Inflammatory macrophage treated with lipopolysaccharide for 1 hour (primary cell): ENCODE results near the gene ADAM23.

Experiments
- DNase-seq, 2 donors: peaks; one replicate each; pipeline ENCODE4 v3.0.0-alpha.2; 2020 to 2022

Gene ADAM23

GRCh38 chr2:206512999-206513398, 69.7 kb downstream of the ADAM23 start:
- no peak for DNase-seq

- DNase-seq: no peak
Observed at GRCh38 chr2:206515580-206515979, 72.2 kb downstream of the ADAM23 start.

- DNase-seq: no peak
Observed at GRCh38 chr2:206518997-206519396, 75.7 kb downstream of the ADAM23 start.

DNA sequence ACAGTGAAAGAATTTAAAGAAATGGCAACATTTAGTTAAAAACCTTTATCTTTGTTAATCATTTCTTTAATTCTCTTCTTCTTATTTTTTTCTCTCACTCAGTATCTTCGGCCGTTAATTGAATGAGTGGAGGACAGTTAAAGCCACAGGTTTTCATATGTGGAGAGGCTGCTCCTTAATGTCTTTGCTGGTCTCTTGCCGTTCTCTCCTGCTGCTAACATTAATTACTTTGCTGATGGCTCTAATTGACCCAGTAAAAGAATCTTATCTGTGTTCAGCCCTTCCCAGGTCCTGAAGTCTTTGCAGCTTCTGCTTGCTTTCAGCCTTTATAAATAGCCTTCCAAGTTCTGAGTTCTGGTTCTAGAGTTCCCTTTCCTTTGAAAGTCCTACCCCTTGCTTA, 77.1 kb downstream of the ADAM23 start:
- no peak for DNase-seq

DNA sequence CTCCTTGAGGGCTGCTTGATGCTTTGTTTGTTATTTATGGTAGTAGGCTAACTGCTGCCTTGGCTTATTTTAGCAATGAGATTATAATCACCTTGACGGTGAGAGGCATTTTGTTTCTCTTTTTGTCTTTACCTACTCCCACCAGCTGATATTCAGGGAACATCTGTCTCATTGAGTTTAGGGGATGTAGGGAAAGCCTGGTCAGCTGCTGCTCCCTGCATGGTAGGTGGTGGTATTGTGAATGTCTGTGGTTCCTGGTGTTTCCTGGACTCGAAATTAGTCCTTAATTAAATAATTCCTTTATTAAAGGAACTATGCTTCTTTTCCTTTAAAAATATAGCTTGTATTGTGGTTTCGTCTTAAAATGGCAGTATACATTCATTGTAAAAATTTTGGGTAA, 77.8 kb downstream of the ADAM23 start:
- no peak for DNase-seq

- DNase-seq: no peak
Observed at GRCh38 chr2:206521612-206522011, 78.3 kb downstream of the ADAM23 start.

DNA sequence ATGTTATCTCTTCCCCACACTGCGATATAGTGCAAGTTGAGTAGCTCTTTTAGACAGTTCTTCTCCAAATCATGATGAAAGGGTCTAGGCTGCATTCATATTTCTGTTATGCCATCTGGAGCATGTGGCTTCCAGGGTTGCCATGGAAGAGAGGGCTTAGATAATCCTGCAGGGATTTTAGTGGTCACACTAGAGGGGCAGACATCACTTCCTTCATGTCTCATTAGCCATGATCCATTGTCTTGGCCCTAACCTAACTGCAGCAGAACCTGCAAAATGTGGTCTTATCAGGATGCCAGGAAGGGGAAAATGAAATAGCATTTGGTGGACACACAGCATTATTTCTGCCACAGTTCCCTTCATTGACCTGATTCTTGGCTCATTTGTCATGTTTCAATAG, 83.1 kb downstream of the ADAM23 start:
- no peak for DNase-seq

DNA sequence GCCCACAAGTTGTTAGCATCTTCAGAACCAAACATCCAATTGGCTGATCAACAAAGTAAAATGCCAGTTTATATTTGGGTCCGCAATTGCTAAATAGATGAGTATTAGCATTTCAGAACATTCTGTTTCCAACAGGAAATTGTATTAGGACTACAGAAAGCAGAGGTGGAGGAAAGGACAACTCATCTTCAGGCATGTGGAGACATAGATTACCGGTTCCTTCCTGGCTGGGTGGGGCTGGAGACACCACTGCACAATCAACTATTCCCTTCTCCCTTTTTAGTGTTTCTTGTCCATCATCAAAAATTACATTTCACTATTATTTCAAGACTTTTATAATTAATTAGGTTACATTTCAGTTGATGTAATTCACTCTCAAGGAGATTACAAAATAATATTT, 83.8 kb downstream of the ADAM23 start:
- no peak for DNase-seq

DNA sequence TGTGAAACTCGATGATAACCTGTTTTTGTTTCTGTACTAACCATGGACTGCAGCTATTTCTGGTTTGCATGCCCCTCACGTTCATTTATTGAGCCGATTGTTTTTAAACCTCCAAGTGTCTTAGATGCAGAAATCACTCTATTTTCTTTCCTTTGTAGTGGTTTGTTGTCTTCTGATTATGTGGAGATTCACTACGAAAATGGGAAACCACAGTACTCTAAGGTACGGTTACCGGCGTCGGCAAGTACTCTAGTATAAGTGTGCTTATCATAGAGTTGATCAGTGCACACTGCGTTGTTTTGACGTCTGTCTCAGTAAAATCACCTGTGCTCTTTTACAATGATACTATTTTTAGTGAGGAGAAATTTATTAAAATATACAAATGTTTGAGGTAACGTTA, 87.4 kb downstream of the ADAM23 start:
- no peak for DNase-seq

DNA sequence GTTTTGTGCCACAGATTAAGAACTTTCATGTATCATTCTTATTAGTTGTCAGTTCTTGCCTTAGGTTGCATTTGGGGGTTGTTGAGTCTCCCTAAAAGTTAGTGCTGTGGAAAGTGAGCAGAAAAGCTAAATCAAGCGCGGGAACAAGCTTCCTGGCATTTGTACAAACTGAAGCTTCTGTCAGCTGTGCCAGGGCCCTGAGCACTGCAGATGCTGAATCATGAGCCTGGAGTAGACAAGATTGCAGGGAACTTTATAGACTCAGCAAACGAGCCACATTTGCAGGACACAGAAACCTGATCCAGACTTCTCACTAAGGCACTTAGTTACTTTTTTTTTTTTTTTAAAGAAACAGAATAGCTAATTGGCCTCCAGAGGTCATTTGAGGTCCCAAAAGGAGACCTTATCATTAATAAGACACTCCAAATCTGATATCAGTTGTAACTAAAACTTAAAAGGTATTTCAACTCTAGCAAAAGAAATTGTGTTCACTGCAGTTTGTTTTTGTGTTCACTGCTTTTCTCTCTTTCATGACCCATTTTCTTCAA, 88.7 kb downstream of the ADAM23 start:
- no peak for DNase-seq

DNA sequence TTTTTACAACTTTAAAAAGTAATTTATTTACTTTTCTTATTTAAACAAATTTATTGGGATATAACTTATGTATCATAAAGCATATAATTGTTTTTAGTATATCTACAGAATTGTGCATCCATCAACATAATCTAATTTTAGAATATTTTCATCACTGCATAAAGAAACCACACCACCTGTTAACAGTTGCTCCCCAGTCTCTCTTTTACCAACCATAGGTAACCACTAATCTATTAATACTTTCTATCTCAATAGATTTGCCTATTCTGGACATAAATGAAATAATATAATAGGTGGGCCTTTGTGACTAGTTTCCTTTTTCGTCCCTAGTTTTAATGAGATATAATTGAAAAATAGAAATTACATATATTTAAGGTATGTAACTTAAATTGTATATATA, 90.6 kb downstream of the ADAM23 start:
- DNase-seq: no peak

- no peak for DNase-seq
Observed at GRCh38 chr2:206535260-206535986, 92.1 kb downstream of the ADAM23 start.

GRCh38 chr2:206540757-206541156, 97.4 kb downstream of the ADAM23 start:
- DNase-seq: no peak

- DNase-seq: no peak
Observed at GRCh38 chr2:206543073-206543472, 99.7 kb downstream of the ADAM23 start.

GRCh38 chr2:206548383-206548782, 105.1 kb downstream of the ADAM23 start:
- DNase-seq: no peak

DNA sequence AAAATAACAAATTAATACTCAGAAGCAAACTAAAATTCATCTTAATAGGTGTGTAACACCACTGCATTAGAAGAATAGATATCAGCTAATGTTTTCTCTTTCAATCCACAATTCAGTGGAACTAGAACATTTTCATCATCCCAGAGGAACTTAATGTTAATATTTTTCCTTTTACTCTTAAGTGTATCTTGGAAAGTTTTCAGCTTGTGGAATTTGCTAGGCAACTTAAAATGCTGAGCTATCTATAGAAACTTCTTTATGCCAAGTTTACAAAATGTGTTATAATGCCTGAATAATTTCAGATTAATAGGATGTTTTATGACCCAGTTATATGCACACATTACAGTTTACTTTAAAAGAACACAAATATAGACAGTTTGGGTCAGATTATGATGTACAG, 112.4 kb downstream of the ADAM23 start:
- DNase-seq: no peak

DNA sequence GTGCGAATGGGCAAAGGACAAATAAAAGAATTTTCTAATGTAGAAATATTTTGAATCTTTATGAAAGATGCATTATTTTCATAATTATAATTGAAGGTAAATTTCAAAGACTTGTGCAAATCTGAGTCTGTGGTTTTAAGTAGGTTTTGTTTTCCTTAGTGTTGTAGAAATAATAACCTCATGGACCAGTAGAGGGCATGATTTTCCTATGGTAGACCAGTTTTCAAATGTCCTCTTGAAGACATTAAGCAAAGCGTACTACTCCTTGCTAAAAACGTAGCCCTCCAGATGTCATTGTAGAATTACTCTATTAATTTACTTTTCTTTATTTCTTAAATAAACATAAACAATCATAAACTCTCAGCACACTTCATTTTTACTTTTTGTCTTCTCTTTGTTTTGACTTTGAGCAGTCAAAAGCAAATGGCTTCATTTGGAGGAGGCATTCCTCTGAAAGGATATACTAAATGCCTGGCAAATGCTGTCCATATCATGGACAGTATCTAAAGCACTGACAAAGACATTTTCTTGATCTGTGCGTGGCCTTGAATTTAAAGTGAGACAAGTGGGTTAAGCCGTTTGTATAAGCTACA, 113.1 kb downstream of the ADAM23 start:
- peak; percentile 8 to 34 for DNase-seq

GRCh38 chr2:206557321-206557720, 114.0 kb downstream of the ADAM23 start:
- no peak for DNase-seq

DNA sequence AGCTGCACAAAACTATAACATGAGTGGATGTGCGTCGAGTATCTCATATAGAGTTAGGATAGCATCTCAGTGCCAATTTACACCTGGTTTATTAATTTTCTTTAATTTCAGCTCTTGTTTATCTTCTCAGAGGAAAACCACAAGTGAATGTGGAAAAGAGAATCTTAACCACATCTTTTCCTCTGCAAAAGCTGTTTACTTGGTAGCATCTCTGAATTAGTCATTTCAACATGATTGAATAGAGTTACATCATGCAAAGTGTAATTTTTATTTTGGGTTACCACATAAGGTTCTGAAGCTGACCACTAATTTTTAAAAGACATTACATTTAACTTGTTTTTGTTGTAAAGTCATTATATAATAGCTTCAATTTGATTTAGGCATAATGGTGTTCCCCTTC, 115.2 kb downstream of the ADAM23 start:
- DNase-seq: no peak

DNA sequence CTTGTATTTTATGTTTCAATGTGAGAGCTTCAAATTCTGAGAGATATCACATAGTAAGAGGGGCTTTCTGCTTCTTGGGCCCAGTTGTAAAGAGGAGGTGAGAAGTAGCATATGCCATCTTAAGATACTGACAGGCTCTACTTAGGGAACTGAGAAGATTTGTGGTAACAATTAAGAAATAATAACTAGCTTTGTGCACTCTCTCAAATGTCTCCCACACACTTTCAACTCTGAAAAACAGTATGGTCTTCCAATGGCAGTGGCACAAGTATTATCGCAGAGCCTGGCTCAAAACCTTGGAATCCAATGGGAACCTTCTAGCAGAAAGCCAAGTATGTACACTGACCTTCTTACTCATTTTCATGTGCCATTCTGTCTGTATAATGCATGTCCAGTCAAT, 118.6 kb downstream of the ADAM23 start:
- DNase-seq: no peak

GRCh38 chr2:206562375-206562774, 119.0 kb downstream of the ADAM23 start:
- no peak for DNase-seq

- DNase-seq: no peak
Observed at GRCh38 chr2:206563374-206563773, 120.0 kb downstream of the ADAM23 start.

GRCh38 chr2:206565666-206566065, 122.3 kb downstream of the ADAM23 start:
- no peak for DNase-seq

DNA sequence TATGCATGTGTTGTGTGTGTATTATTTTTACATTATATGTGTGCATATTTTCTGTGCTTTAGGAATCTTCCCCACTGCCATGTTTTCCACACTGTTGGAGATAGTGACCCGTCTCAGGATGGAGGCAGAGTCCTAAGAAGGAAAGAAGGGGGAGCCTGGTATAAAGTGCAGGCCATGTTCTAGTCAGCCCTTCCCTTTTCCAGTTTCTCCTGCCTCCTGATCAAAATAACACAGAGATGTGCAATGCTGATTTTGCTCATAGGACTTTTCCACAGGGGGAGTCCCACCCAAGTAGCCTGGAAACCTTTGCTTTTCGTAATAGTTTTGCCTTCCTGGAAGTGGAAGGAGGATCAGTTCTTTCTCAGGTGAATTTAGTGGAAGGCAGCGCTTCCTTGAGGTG, 126.1 kb downstream of the ADAM23 start:
- no peak for DNase-seq

GRCh38 chr2:206570199-206570598, 126.9 kb downstream of the ADAM23 start:
- DNase-seq: no peak
